HG03095 (cell line): ENCODE measurements around the gene CRYZ.
"Not testable (repeated sequence)": the region's sequence is repeated elsewhere in the genome, so short reads cannot be mapped to it uniquely, and the experiment has no call there.

Source experiments
- ATAC-seq: cut with Tn5 transposase; IDR thresholded peaks from one replicate; pipeline ENCODE4 v1.9.1; 2021; ENCODE audit warnings: moderate library complexity; ENCODE audit not compliant: unreplicated experiment

The CRYZ gene

DNA sequence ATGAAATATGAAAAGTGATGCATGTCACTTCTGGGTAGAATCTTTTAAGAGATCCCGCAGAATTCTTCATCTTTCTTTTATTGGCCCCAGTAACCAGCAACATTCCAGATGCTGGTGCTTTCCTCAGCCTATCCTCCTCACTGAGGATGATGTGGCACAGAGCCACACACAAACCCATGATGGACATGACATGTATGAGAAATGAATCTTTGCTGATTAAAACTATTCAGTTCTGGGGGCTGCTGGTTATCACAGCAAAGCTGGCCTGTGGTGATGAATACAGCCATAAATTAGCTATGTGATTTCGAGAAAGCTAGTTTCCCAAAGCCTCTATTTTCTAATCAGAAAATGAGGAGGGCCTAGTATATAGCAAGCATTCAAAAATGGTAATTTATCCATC, 51.0 kb downstream of the CRYZ start:
- ATAC-seq, result no peak

DNA sequence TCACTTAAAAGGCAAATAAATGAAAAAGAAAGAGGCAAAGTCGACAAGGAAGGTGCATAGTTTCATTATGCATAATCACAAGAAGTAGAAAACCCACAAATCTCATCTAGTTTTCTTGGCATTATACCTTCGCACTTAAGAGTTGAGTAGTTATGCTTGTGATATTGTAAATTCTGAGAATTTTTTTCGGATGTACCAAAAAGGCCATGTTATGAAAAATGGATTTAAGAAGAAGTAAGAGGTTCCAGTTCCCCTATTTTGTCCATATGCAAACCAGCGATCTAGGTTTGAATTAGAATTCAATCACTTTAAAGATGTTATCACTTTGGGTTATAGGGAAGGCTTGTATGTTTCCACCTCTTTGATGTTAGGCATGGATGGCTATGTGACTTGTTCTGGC, 51.4 kb downstream of the CRYZ start:
- ATAC-seq, result peak; percentile 79

DNA sequence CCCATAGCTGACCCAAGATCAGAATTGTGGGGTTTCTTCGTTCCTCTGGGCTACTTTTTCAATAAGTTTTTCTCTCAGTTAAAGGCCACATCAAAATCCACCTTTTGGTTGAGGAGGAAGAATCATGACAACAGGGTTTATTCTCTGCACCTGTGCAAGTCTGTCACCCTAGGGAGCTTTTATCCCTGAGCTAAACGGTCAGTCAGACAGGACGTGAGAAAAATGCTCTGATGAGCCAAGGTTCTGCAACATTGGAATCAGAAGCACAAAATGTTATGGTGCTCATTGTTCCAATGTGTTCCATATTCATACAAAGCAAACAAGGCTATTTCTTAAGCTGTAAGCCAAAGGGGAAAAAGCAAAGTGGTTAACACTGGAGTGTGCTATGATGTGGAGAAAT, 51.8 kb downstream of the CRYZ start:
- peak; percentile 27 for ATAC-seq

DNA sequence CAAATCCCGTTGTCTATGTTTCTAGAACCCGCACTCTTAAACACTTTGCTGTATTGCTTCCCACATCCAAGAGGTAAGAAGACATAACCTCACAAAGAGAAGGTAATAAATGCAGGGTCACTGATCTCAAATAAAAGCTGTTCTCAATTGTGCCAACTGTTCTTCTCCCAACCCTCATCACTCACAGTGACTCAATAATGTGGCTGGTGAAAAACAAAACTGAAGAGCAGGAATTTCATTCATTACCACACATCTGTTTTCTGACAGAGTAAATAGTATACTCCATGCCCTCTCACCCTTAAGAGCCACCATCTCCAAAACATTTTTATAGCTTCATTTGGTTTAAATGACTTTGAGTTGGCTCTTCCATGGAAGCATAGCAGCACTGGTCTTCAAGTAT, 53.0 kb downstream of the CRYZ start:
- no peak for ATAC-seq

DNA sequence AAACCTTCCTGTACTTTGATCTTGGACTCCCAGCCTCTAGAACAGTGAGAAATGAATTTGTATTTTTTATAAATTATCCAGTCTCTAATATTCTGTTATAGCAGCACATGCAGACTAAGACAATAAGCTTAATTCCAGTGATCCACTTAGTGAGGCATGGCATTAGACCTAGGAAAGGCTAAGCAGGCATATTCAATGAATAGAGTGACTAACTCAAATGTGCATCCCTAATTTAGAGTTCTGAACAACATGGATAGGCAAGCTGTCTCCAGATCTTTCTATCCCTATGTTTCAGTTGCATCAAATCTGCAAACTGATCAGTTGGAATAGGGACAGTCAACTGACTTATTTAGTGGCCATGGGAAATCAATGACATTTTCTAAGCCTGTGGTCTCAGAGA, 54.9 kb downstream of the CRYZ start:
- no peak for ATAC-seq

DNA sequence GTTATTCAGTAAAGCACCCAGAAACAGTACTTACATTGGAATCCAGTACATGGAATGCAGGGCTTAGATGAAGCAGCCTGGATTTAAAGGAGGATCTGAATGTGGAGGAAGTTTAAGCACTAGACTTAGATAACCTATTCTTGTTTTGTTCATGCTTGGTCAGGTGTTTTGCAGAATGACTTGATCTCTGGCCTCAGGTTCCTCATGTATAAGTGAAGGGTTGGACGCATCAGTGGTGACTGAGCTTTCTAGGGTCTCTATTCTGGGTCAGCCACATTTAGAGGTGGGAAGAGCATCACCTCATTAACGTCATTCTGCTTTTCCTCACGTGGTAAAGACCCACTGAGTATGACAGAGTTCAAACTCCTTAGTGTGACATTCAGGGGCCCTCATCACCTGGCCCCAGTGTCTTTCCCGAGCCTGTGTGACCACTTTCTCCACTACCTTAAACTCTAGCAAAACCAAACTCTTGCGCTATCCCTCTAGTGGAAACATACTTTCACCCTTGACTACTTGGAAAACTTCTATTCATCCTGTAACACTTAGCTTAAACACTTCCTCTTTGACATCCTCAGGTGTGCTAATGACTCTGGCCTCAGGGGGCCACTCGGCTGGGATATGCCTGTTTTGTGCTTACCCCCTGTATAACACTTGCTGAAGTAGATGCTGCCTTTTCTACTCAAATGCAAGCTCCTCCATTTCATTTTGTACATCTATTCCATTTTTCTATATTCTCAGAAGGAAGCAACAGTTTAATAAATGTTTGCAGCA, 58.4 kb downstream of the CRYZ start:
- no peak for ATAC-seq

DNA sequence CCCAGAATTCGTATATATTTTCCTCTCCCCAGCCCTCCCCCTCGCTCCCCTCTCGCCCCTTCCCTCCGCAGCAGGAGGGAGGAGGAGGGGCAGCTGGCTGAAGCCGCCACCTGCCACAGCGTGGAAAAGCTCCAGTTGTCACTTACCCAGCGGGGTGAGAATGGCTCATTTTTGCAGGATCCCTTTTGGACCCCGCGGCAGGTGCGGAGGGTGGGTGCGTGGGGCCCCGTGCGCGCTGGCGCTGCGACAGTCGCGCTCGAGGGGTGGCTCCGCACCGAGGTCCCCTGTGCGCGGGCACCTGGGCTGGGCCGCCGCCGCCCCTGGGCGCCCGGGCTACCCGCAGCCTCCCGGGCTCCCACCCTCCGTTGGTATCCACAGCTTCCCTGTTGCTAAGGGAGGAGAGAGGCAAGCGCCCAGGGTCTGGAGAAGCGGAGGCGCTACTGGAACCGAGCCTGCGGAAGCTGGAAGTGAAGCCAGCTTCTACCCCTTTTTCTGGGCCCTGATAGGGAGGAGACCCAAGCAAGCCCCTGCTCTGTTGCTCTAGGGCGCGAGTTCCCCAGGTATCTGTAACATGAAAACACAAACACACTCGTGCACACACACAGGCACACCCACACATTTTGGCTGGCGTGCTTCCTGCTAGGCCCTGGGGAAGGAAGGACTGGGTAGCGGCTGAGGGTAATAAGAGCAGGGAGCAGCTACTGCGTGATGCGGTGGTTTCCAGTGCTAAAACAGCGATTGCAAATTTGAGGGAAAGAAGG, 59.3 kb downstream of the CRYZ start, which contains the start of gene ERICH3:
Gene ERICH3, minus strand, starts transcription at position 442 of the 761 bp plus-strand sequence. Its CDS starts 273 bp downstream, at position 169.
- no peak for ATAC-seq

DNA sequence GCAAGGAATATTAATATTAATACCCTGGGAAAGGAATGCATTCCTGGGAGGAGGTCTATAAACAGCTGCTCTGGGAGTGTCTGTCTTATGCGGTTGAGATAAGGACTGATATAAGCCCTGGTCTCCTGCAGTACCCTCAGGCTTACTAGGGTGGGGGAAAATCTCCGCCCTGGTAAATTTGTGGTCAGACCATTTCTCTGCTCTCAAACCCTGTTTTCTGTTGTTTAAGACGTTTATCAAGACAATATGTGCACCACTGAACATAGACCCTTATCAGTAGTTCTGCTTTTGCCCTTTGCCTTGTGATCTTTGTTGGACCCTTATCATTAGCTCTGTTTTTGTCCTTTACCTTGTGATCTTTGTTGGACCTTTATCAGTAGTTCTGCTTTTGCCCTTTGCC, 62.0 kb downstream of the CRYZ start:
- not testable (repeated sequence) for ATAC-seq
